A375 (cell line): ENCODE data around the gene CUL2. TPM values are rescaled to one million over a fixed set of nuclear protein-coding genes. Genes with fewer than 3 reads are reported as not detected.

Source experiments
- small RNA-seq: library from RNA; depleted of rRNA; stranded (forward); fragments of <200 nt; gene quantifications from one replicate; pipeline ENCODE3, GENCODE V24; 2014
- total RNA-seq: library from RNA; depleted of rRNA; stranded (reverse); fragments of >200 nt; shearing (Covaris generic); gene quantifications from 2 replicates; pipeline ENCODE4 v1.2.3, GENCODE V29; 2014; rRNA removed

CUL2 gene
- 16.8 and 23.9 TPM in 2 replicates for total RNA-seq

GRCh38 chr10:35090162-35090954 lies at the start of gene CUL2:
Gene CUL2 (minus strand): TSS chr10:35090341. CDS start chr10:35071317, 19,024 bp downstream.

GRCh38 chr10:35126530-35127288 lies 36.6 kb upstream of the CUL2 start, which contains the start of gene CREM:
Gene CREM (plus strand): TSS chr10:35126846. CDS start chr10:35137836, 10,990 bp downstream.

Small RNA genes within 50 kb of the gene (small RNA-seq; reads per million reads assigned to genes)
- not detected for gene MIR3611
- gene RNU7-77P = not detected

Other genes with a start within 250 kb of the CUL2 start
- 51.6 and 57.3 TPM in 2 replicates for gene CREM, start 36.5 kb upstream of the CUL2 start, total RNA-seq
- 30.5 and 36.4 TPM in 2 replicates for gene CCNY, start 246.2 kb upstream of the CUL2 start, total RNA-seq